Activated T-helper 9 cell treated with anti-CD3 and anti-CD28 coated beads, Interleukin-2, amount 50 U/mL, for 16 hours (primary cell): ENCODE measurements around the gene LCMT1.

Experiments
- DNase-seq: peaks from one replicate; pipeline ENCODE4 v3.0.0-alpha.2; 2020; ENCODE audit warnings: low read depth

LCMT1 gene

DNA sequence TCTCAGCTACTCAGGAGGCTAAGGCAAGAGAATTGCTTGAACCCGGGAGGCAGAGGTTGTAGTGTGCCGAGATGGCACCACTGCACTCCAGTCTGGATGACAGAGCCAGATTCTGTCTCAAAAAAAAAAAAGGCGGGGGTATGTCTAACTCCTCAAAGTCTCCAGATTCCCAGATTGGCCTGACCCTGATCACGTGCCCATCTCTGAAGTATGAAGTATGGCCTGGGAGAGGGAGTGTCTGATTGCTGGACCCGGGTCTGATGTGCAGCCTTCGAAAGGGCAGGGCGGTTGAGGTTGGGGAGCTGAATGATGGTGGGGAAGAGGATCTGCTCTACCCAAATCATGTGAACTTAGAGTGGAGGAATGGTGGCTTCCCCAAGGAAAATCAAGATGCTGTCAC is 87.9 kb downstream of the LCMT1 start:
- no peak for DNase-seq

DNA sequence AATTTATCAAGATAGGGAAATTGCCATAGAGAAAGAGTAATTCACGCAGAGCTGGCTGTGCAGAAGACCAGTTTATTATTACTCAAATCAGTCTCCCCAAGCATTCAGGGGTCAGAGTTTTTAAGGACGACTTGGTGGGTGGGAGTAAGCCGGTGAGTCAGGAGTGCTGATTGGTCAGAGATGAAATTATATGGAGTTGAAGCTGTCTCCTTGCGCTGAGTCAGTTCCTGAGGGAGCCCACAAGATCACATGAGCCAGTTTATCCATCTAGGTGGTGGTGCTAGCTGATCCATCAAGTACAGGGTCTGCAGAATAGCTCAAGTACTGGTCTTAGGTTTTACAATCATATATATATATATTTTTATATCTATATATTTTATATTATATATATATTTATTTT is 99.2 kb downstream of the LCMT1 start:
- no peak for DNase-seq

DNA sequence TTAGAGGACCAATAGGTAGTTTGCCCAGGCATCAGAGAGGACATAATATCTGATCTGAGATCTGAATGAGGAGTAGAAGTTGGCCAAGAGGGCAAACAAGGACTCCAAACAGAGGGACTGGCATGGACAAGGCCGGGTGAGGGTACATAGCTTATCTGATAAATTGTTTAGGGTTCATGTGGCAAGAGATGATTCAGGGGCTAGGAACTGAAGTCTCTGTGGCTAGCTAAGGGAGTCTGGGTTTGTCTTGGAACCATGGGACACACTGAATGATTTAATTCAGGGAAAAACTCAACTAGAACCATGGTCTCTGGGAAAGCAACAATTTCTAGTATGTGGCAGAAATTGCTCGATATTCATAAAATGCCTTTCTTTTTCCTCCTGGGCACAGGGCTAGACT is 101.1 kb downstream of the LCMT1 start:
- DNase-seq: no peak

DNA sequence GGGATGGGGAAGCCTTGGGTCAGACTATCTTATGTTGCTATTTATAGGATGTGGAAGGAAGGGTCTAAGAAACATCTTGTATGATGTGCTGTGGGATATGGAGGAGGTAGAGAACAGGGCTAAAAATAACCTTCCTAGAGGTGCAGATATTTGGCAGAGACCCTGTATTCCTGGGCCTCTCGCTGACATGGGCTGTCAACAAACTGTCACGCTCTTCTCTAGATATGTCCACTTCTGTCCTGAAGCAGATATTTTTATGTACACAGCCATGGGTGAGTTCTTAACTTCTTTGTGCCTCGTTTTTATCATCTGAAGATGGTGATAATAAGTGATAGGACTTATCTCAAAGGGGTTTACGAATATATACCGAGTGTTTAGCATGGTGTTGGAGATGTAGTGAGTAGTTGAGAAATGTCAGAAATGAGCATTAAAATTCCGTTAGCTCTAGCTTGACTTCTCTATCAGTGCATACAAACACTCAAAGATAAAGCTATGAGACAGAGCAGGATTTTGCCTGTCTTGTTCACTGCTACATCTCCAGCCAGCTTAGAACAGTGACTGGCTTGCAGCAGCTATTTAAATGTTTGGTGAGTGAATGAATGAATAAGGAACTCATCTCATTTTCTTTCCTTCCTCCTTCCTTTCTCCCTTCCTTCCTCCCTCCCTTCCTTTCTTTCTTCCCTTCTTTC is 102.3 kb downstream of the LCMT1 start:
- no peak for DNase-seq

DNA sequence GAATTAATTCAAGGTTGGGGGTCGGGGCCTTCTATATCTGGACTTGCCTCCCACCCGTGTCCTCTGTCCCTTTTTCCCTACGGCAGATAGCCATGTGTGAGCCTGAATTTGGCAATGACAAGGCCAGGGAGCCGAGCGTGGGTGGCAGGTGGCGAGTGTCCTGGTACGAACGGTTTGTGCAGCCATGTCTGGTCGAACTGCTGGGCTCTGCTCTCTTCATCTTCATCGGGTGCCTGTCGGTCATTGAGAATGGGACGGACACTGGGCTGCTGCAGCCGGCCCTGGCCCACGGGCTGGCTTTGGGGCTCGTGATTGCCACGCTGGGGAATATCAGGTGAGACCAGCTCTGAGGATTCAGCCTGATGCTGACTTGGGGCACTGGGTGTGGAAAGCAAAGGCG is 105.6 kb downstream of the LCMT1 start:
- DNase-seq: no peak

DNA sequence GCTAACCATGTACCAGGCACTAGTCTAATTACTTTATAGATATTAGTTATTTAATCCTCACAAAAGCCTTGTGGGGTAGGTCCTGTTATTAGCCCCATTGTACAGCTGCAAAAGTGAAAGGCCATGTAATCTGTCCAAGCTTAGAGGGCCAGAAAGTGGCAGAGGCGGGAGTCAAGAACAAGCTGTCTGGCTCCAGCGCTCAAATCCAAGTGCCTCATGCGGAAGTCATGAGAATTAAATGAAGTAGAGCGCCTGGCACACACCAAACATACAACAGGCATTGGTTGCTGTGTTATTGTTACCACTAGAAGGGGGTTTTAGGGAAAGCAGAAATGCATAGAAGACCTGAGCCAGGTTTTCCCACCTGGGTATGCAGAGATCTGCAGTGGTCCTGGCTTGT is 106.4 kb downstream of the LCMT1 start:
- no peak for DNase-seq

DNA sequence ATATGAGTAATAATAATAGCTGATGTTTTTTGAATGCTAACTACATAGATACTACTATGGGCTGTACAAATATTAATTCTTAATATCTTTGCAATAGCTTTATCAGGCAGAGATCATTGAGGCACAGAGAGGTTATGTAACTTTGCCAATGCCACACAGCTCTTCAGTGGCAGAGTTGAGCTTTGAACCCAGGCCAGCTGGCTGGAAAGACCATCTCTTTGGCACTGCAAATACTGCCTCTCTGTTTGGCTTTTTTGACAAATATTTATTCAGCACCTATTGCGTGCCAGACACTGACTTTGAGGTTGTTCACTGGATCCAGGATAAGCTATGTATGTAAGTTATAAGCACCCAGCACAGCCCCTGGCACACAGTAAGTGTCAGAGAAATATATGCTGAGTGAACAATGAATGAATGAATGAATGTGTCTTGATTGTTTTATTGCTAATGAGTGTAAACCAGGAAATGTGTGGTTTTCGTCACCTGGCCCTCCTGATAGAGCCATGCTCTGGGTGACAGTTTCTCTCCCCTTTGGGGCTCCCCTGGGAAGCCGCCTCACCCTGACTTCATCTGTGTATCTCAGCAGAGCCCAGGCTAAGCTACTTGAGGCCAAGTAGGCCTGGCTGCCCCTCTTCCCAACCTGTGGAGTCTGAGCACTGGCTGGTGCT is 107.7 kb downstream of the LCMT1 start:
- DNase-seq: no peak

DNA sequence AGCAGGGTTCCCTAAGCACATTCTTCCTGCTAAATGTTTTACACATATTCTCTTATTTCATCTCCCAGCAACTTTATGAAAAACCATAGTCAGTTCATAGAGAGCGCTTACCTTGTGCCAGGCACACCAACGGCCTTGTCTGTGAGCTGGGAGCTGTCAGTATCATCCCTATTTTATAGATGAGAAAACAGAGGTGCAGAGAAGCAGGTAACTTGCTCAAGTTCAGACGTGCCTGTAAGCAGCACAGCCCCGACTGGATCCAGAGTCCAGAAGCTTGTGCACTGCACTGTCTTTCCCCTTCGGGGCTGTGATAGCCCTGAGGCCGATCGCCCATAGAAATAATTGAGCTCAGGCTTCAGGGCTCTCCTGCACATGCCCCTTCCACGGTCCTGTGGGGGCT is 111.4 kb downstream of the LCMT1 start:
- DNase-seq: no peak

DNA sequence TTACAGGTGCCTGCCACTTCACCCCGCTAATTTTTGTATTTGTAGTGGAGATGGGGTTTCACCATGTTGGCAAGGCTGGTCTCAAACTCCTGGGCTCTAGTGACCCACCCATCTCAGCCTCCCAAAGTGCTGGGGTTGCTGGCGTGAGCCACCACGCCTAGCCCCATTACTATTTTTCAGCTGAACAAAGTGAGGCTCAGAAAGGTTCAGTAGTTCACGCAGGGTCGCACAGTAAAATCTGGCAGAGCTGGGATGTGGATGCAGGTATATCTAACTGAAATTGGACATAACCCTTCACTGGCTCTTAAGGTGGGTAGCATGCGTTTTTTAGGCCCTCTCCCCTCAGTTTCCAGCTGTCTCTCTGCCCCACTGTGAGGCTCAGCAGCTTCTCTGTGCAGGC is 112.4 kb downstream of the LCMT1 start:
- DNase-seq: no peak

DNA sequence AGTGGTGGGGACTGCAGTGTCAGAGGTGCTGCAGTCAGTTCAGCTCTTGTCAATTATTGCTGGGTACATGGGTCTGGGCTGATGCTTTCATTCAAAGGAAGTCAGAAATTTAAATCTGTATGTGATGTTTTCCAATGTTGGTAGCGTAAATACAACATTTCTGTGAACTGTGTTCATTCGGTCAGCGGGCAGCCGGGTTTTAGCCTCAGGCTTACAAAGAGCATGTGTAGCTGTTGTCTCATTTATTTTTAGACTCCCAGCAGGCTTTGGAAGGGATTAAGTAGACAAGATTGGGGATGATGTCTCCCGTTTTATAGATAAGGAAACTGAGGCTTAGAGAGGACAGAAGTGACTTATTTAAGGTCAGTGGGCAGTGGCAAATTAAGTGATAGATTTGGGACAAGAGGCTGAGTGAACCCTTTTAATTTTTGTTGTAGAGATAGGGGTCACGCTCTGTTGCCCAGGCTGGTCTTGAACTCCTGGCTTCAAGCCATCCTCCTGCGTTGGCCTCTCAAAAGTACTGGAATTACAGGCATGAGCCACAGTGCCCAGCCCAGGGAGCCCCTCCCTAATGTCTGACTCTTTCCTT is 113.3 kb downstream of the LCMT1 start:
- DNase-seq: no peak
